ENCODE results near the gene TFF2.

- no peak for TF ChIP-seq POLR2A (IDR thresholded peaks at IDR 0.05)
- TF ChIP-seq CTCF (IDR thresholded peaks at IDR 0.05), result no peak
Measured at GRCh38 chr21:42396799-42397745, 46.3 kb upstream of the TFF2 start.
